HG02943 (cell line): Measurements from ENCODE around the gene RNPS1.
A peak's percentile ranks its signal among the peaks of the same experiment; 100 is the strongest.
"Not testable (repeated sequence)": the region's sequence is repeated elsewhere in the genome, so short reads cannot be mapped to it uniquely, and the experiment has no call there.

ENCODE experiments used
- ATAC-seq: cut with Tn5 transposase; IDR thresholded peaks from one replicate; pipeline ENCODE4 v1.9.1; 2021; ENCODE audit warnings: mild to moderate bottlenecking, low read depth, moderate library complexity; ENCODE audit not compliant: unreplicated experiment

Gene RNPS1

GRCh38 chr16:2258530-2258929 is 9.4 kb downstream of the RNPS1 start:
- not testable (repeated sequence) for ATAC-seq

- ATAC-seq = no peak
These were observed 10.2 kb downstream of the RNPS1 start for GRCh38 chr16:2257726-2258125.

GRCh38 chr16:2256531-2257140 is 11.3 kb downstream of the RNPS1 start:
- ATAC-seq = no peak

- ATAC-seq = no peak
These were observed 14.6 kb downstream of the RNPS1 start for GRCh38 chr16:2253293-2253692.

GRCh38 chr16:2252806-2253148 is 15.1 kb downstream of the RNPS1 start:
- no peak for ATAC-seq

- ATAC-seq = peak; percentile 79
These were observed 16.4 kb downstream of the RNPS1 start, which contains the start of gene ECI1 for GRCh38 chr16:2251296-2252111. Gene ECI1, minus strand, starts transcription at chr16:2251587. Its CDS starts 21 bp downstream, at chr16:2251566.

GRCh38 chr16:2250652-2251295 is 17.2 kb downstream of the RNPS1 start:
- no peak for ATAC-seq

GRCh38 chr16:2246301-2246885 is 21.5 kb downstream of the RNPS1 start:
- ATAC-seq = no peak

GRCh38 chr16:2244926-2245795 is 22.8 kb downstream of the RNPS1 start:
- ATAC-seq = no peak

GRCh38 chr16:2244301-2244700 is 23.6 kb downstream of the RNPS1 start:
- no peak for ATAC-seq

GRCh38 chr16:2243781-2244180 is 24.1 kb downstream of the RNPS1 start:
- ATAC-seq = no peak

GRCh38 chr16:2243031-2243528 is 24.8 kb downstream of the RNPS1 start:
- ATAC-seq = no peak

GRCh38 chr16:2242598-2242997 is 25.3 kb downstream of the RNPS1 start:
- no peak for ATAC-seq

- not testable (repeated sequence) for ATAC-seq
These were observed 27.6 kb downstream of the RNPS1 start for GRCh38 chr16:2240331-2240730.

- ATAC-seq = no peak
These were observed 28.9 kb downstream of the RNPS1 start for GRCh38 chr16:2238838-2239675.

GRCh38 chr16:2238150-2238837 is 29.6 kb downstream of the RNPS1 start:
- ATAC-seq = no peak

- ATAC-seq = no peak
These were observed 30.3 kb downstream of the RNPS1 start for GRCh38 chr16:2237493-2238149.

GRCh38 chr16:2237102-2237482 is 30.8 kb downstream of the RNPS1 start:
- no peak for ATAC-seq
